HCT116 (cell line): Measurements from ENCODE around the gene EIF2B5. TPM values are rescaled to one million over a fixed set of nuclear protein-coding genes. Genes with fewer than 3 reads are reported as not detected.

Source experiments
- ATAC-seq: fragments of 200-7000 bp; cut with Tn5 transposase; 2 replicates; pipeline ENCODE4 v1.9.1; 2020; ENCODE audit warnings: mild to moderate bottlenecking, moderate library complexity
- BruUV-seq: library from RNA; stranded (reverse); fragments of 400-500 nt; replicated peaks from 2 replicates; lab custom pipeline; 2021; lab: Mats Ljungman, UMichigan
- CTCF ChIA-PET: fragments of 300-600 bp; sonication (Branson Sonifier 250); formaldehyde crosslinking; loops from one replicate; lab custom pipeline; 2021; ENCODE audit warnings: antibody characterized with exemption; lab: Charles Lee
- POLR2A ChIA-PET: fragments of 300-600, 350-600 bp; sonication (Branson Sonifier 250); formaldehyde crosslinking; loops from one replicate; lab custom pipeline; 2021; ENCODE audit warnings: antibody characterized with exemption; lab: Charles Lee
- RAD21 ChIA-PET, 2 experiments: fragments of 300-600 bp; sonication (Branson Sonifier 250); formaldehyde crosslinking; loops; one replicate each; lab custom pipeline; 2023; ENCODE audit warnings: low total read pairs in 2 of 2; ENCODE audit not compliant: uncharacterized antibody in 2 of 2, unreplicated experiment in 2 of 2, low non-redundant PET in 1 of 2; lab: Charles Lee
- DNase-seq: peaks from one replicate; pipeline ENCODE4 v3.0.0-alpha.2; 2010; ENCODE audit warnings: low read depth, low spot score
- H2AFZ ChIP-seq: fragments of 200-600 bp; shearing (Covaris generic), sonication (generic); 2 replicates; pipeline ENCODE4 v1.6.1; 2017; ENCODE audit warnings: low read depth, mixed run types, mixed read lengths, antibody characterized with exemption, low read length; ENCODE audit not compliant: poor library complexity, severe bottlenecking
- H3K27ac ChIP-seq: 2 replicates; pipeline ENCODE4 v1.5.1; 2012; ENCODE audit warnings: low read depth, low read length
- H3K27me3 ChIP-seq: fragments of 200-600 bp; sonication (generic); 2 replicates; pipeline ENCODE4 v1.6.1; 2016; ENCODE audit warnings: mixed run types, low read length, mixed read lengths; ENCODE audit not compliant: insufficient read depth
- H3K36me3 ChIP-seq, 2 experiments: fragments of 200-500 bp in 1 of 2; fragments of 200-600 bp in 1 of 2; sonication (Bioruptor generic) in 1 of 2; sonication (generic) in 1 of 2; 2 replicates each; pipeline versions ENCODE4 v1.5.1 to v1.6.1; 2014 to 2016; ENCODE audit warnings: low read length in 2 of 2, inconsistent platforms in 1 of 2, mixed read lengths in 1 of 2, mixed run types in 1 of 2; ENCODE audit not compliant: insufficient read depth in 2 of 2, control insufficient read depth in 1 of 2
- H3K4me1 ChIP-seq, 2 experiments: fragments of 200-600 bp in 1 of 2; sonication (generic) in 1 of 2; 2 replicates each; pipeline versions ENCODE4 v1.5.1 to v1.6.1; 2012 to 2017; ENCODE audit warnings: low read length in 2 of 2, inconsistent platforms in 1 of 2, mild to moderate bottlenecking in 1 of 2, mixed read lengths in 1 of 2, mixed run types in 1 of 2, moderate library complexity in 1 of 2; ENCODE audit not compliant: insufficient read depth in 2 of 2, control insufficient read depth in 1 of 2
- H3K4me2 ChIP-seq: fragments of 200-600 bp; sonication (generic); 2 replicates; pipeline ENCODE4 v1.6.1; 2017; ENCODE audit warnings: mixed run types, low read length, mixed read lengths
- H3K4me3 ChIP-seq, 2 experiments: fragments of 200-600 bp in 1 of 2; sonication (generic) in 1 of 2; replicated peaks in 1 of 2; 2 replicates each; pipeline ENCODE4 v1.5.1; 2011 to 2016; ENCODE audit warnings: low read length in 2 of 2, control low read depth in 1 of 2, low read depth in 1 of 2, mild to moderate bottlenecking in 1 of 2, mixed read lengths in 1 of 2, mixed run types in 1 of 2
- H3K79me2 ChIP-seq: fragments of 200-600 bp; sonication (generic); 2 replicates; pipeline ENCODE4 v1.6.1; 2017; ENCODE audit warnings: mild to moderate bottlenecking, mixed run types, low read length, moderate library complexity, mixed read lengths; ENCODE audit not compliant: insufficient read depth
- H3K9ac ChIP-seq: fragments of 200-600 bp; sonication (generic); 2 replicates; pipeline ENCODE4 v1.6.1; 2016; ENCODE audit warnings: low read length, mixed read lengths
- H3K9me2 ChIP-seq: fragments of 200-600 bp; sonication (generic), shearing (Covaris generic); 2 replicates; pipeline ENCODE4 v1.6.1; 2017; ENCODE audit warnings: mixed run types, mild to moderate bottlenecking, moderate library complexity; ENCODE audit not compliant: insufficient read depth
- H3K9me3 ChIP-seq, 2 experiments: fragments of 200-500 bp in 1 of 2; fragments of 200-600 bp in 1 of 2; sonication (Bioruptor generic) in 1 of 2; sonication (generic) in 1 of 2; 2 replicates each; pipeline ENCODE4 v1.6.1; 2014 to 2017; ENCODE audit warnings: low read length in 2 of 2, mixed read lengths in 2 of 2, inconsistent platforms in 1 of 2, low read depth in 1 of 2, mild to moderate bottlenecking in 1 of 2, mixed run types in 1 of 2, moderate library complexity in 1 of 2; ENCODE audit not compliant: control insufficient read depth in 1 of 2, insufficient read depth in 1 of 2
- H4K20me1 ChIP-seq: fragments of 200-600 bp; sonication (generic), shearing (Covaris generic); 2 replicates; pipeline ENCODE4 v1.6.1; 2017; ENCODE audit warnings: mixed run types, mild to moderate bottlenecking, moderate library complexity; ENCODE audit not compliant: insufficient read depth
- ATF3 ChIP-seq: IDR thresholded peaks from 2 replicates; pipeline ENCODE4 v1.6.1; 2012
- CBX3 ChIP-seq: IDR thresholded peaks from 2 replicates; pipeline ENCODE4 v1.6.1; 2012; ENCODE audit warnings: low read depth
- CEBPB ChIP-seq: IDR thresholded peaks from 2 replicates; pipeline ENCODE4 v1.6.1; 2012; ENCODE audit warnings: low read depth
- CTCF ChIP-seq, 3 experiments: fragments of 200-600 bp in 1 of 3; sonication (generic) in 1 of 3; IDR thresholded peaks in 2 of 3; conservative IDR thresholded peaks in 1 of 3; 2 replicates each; pipeline ENCODE4 v1.5.1; 2012 to 2017; ENCODE audit warnings: low read depth in 2 of 3, low read length in 2 of 3, antibody characterized with exemption in 1 of 3, borderline replicate concordance in 1 of 3, control low read depth in 1 of 3, mild to moderate bottlenecking in 1 of 3, mixed read lengths in 1 of 3, mixed run types in 1 of 3, moderate library complexity in 1 of 3; ENCODE audit not compliant: insufficient read depth in 1 of 3
- EGR1 ChIP-seq: IDR thresholded peaks from 2 replicates; pipeline ENCODE4 v1.6.1; 2012; ENCODE audit warnings: low read depth
- FOSL1 ChIP-seq: IDR thresholded peaks from 2 replicates; pipeline ENCODE4 v1.6.1; 2012; ENCODE audit warnings: low read depth
- JUND ChIP-seq: IDR thresholded peaks from 2 replicates; pipeline ENCODE4 v1.6.1; 2012
- MAX ChIP-seq: IDR thresholded peaks from 2 replicates; pipeline ENCODE4 v1.6.1; 2012
- POLR2AphosphoS5 ChIP-seq: IDR thresholded peaks from 2 replicates; pipeline ENCODE4 v1.6.1; 2011; ENCODE audit warnings: mild to moderate bottlenecking, low read depth, low read length, moderate library complexity
- SIN3A ChIP-seq: IDR thresholded peaks from 2 replicates; pipeline ENCODE4 v1.6.1; 2012; ENCODE audit warnings: low read depth
- SP1 ChIP-seq: IDR thresholded peaks from 2 replicates; pipeline ENCODE4 v1.6.1; 2012; ENCODE audit warnings: low read depth
- ZNF274 ChIP-seq: fragments of 200-500 bp; sonication (Bioruptor generic); IDR thresholded peaks from 2 replicates; pipeline ENCODE4 v1.6.1; 2014; ENCODE audit warnings: mild to moderate bottlenecking, low read depth, low read length, inconsistent platforms
- intact Hi-C: fragments of 100-400 bp; cut with micrococcal nuclease; formaldehyde crosslinking; loops from 2 replicates; pipeline ENCODE4 v1.10.0; 2022
- total RNA-seq: library from RNA; stranded (reverse); gene quantifications from one replicate; pipeline ENCODE4 v1.2.1, GENCODE V29; 2021; ENCODE audit not compliant: unreplicated experiment

EIF2B5 gene
- total RNA-seq, 1 experiment from 2014 or later, result 50.3 TPM

GRCh38 chr3:184126006-184126405 is 9.2 kb upstream of the EIF2B5 start:
- ATAC-seq, result no peak
- TF ChIP-seq CTCF (IDR thresholded peaks at IDR 0.05 in 2 of 3, conservative IDR thresholded peaks at IDR 0.05 in 1 of 3; ENCODE audit: borderline replicate concordance in 1 of 3, insufficient read depth in 1 of 3, low read depth in 2 of 3, low read length in 2 of 3) (no peak), SIN3A (no peak), SP1 (no peak), FOSL1 (no peak), MAX (no peak)
- TF ChIP-seq, all 23 proteins: peak for 0
- H3K9me2 ChIP-seq, result no peaks in the 10 kb centered on the region
- no peak overlapping the region for H2AFZ ChIP-seq
- H4K20me1 ChIP-seq, result no peaks in the 10 kb centered on the region
- BruUV-seq, result no TSS peak
- ChIA-PET POLR2A (no interaction called here), CTCF (no interaction called here), RAD21 (no interaction called here)
- intact Hi-C loops, result no loop called here
- H3K9ac ChIP-seq, result no peak overlapping the region
- H3K4me1 ChIP-seq, result peaks cover 3 to 8% of the 10 kb centered on the region in 2 experiments; a peak in 2 of 4 replicates
- no peaks in the 10 kb centered on the region for H3K9me3 ChIP-seq
- no peaks in the 10 kb centered on the region for H3K36me3 ChIP-seq
- no peak overlapping the region for H3K4me2 ChIP-seq
- H3K79me2 ChIP-seq, result no peaks in the 10 kb centered on the region
- no peak overlapping the region for H3K4me3 ChIP-seq
- DNase-seq, result no peak
- no peak overlapping the region for H3K27ac ChIP-seq
- H3K27me3 ChIP-seq, result no peaks in the 10 kb centered on the region

GRCh38 chr3:184129012-184129411 is 6.1 kb upstream of the EIF2B5 start:
- ATAC-seq (peak; percentile 94), DNase-seq (peak; percentile 38)
- Histone ChIP-seq H3K9me3 (no peaks in the 10 kb centered on the region), H3K4me2 (no peak overlapping the region), H3K9ac (no peak overlapping the region), H4K20me1 (no peaks in the 10 kb centered on the region), H2AFZ (no peak overlapping the region), H3K36me3 (no peaks in the 10 kb centered on the region), H3K27ac (no peak overlapping the region), H3K79me2 (no peaks in the 10 kb centered on the region), H3K9me2 (no peaks in the 10 kb centered on the region), H3K4me3 (no peak overlapping the region), H3K4me1 (peaks cover 5 to 17% of the 10 kb centered on the region in 2 experiments; a peak in 3 of 4 replicates), H3K27me3 (no peaks in the 10 kb centered on the region)
- CTCF ChIA-PET, result interaction anchor here (1.0 kb wide), 1 partner anchor 45 kb away, joined by 3 read pairs; the partner anchor contains the start of gene AP2M1
- BruUV-seq, result no TSS peak
- POLR2A ChIA-PET, result no interaction called here
- RAD21 ChIA-PET, result no interaction called here
- intact Hi-C loops, result no loop called here
- no peak for TF ChIP-seq POLR2AphosphoS5
- TF ChIP-seq SIN3A, result no peak
- no peak for TF ChIP-seq CEBPB
- no peak for TF ChIP-seq EGR1
- TF ChIP-seq ATF3, result no peak
- TF ChIP-seq ZNF274, result no peak
- no peak for TF ChIP-seq FOSL1
- TF ChIP-seq CBX3, result no peak
- TF ChIP-seq CTCF (IDR thresholded peaks at IDR 0.05 in 2 of 3, conservative IDR thresholded peaks at IDR 0.05 in 1 of 3; ENCODE audit: borderline replicate concordance in 1 of 3, insufficient read depth in 1 of 3, low read depth in 2 of 3, low read length in 2 of 3), result peak; percentile 33 to 62 (median 56); a peak in 5 of 6 replicates
- TF ChIP-seq JUND, result no peak
- no peak for TF ChIP-seq MAX
